Osteocyte (in vitro differentiated cells): ENCODE measurements around the gene MED8. TPM values are rescaled to one million over a fixed set of nuclear protein-coding genes. Genes with fewer than 3 reads are reported as not detected.

Experiments
- microRNA-seq: library from miRNA; unstranded; fragments of <30 nt; microRNA quantifications from one replicate; pipeline ENCODE4 v1.1.0, GENCODE V29; 2020; ENCODE audit not compliant: unreplicated experiment
- total RNA-seq: library from RNA; stranded (reverse); gene quantifications from 2 replicates; pipeline ENCODE4 v1.2.1, GENCODE V29; 2021

The MED8 gene
- total RNA-seq, 1 donor from 2014 or later = 40.4 TPM

Small RNA genes lying within 50 kb of the gene (microRNA-seq; reads per million reads assigned to microRNA genes)
- gene MIR6734 = 2.7 reads per million

Other genes with a start within 250 kb of the MED8 start
- gene EBNA1BP2, start 217.5 kb downstream of the MED8 start, total RNA-seq = 38.3 and 42.8 TPM in 2 replicates
- gene CFAP57, start 217.5 kb downstream of the MED8 start, total RNA-seq = 0.24 TPM in 1 of 2 replicates, not detected in the other
- not detected in 2 replicates for gene TMEM125, start 119.8 kb downstream of the MED8 start, total RNA-seq
- gene C1orf210, start 104.2 kb downstream of the MED8 start, total RNA-seq = not detected in 2 replicates
- gene TIE1, start 88.8 kb downstream of the MED8 start, total RNA-seq = not detected in 2 replicates
- not detected in 2 replicates for gene MPL, start 52.0 kb downstream of the MED8 start, total RNA-seq
- gene CDC20, start 30.8 kb downstream of the MED8 start, total RNA-seq = 15.2 and 18.7 TPM in 2 replicates
- gene ELOVL1, start 21.8 kb downstream of the MED8 start, total RNA-seq = 61.9 and 62.5 TPM in 2 replicates
- gene SZT2, start 99 bp upstream of the MED8 start, total RNA-seq = 51.8 and 63.6 TPM in 2 replicates
- 43.2 and 45.9 TPM in 2 replicates for gene HYI, start 64.1 kb upstream of the MED8 start, total RNA-seq
- gene PTPRF, start 141.1 kb upstream of the MED8 start, total RNA-seq = 37.3 and 45.1 TPM in 2 replicates